RWPE2 (cell line): ENCODE data around the gene ANXA2.

Experiments
- ATAC-seq: fragments of 200-7000 bp; cut with Tn5 transposase; 3 replicates; pipeline ENCODE4 v1.9.1; 2021; ENCODE audit warnings: low read depth
- DNase-seq: peaks from one replicate; pipeline ENCODE4 v3.0.0-alpha.2; 2020; ENCODE audit warnings: low spot score
- H3K27ac ChIP-seq: fragments of 450-650 bp; 2 replicates; pipeline ENCODE4 v1.5.1; 2017; ENCODE audit warnings: mild to moderate bottlenecking; ENCODE audit not compliant: poor library complexity, severe bottlenecking
- H3K27me3 ChIP-seq: fragments of 250-450 bp; sonication (Bioruptor Pico); 2 replicates; pipeline ENCODE4 v1.5.1; 2021; ENCODE audit warnings: mild to moderate bottlenecking, moderate library complexity; ENCODE audit not compliant: insufficient read depth, poor library complexity, severe bottlenecking
- H3K36me3 ChIP-seq: fragments of 250-450 bp; sonication (Bioruptor Pico); 2 replicates; pipeline ENCODE4 v1.5.1; 2020; ENCODE audit warnings: low read depth, mild to moderate bottlenecking, moderate library complexity
- H3K4me1 ChIP-seq: fragments of 250-450 bp; sonication (Bioruptor Pico); 2 replicates; pipeline ENCODE4 v1.5.1; 2021; ENCODE audit warnings: mild to moderate bottlenecking, moderate library complexity; ENCODE audit not compliant: insufficient read depth, poor library complexity, severe bottlenecking
- H3K4me3 ChIP-seq: fragments of 250-450 bp; sonication (Bioruptor Pico); 2 replicates; pipeline ENCODE4 v1.5.1; 2021; ENCODE audit warnings: mild to moderate bottlenecking, moderate library complexity; ENCODE audit not compliant: severe bottlenecking
- H3K9me3 ChIP-seq: fragments of 250-450 bp; sonication (Bioruptor Pico); 2 replicates; pipeline ENCODE4 v1.5.1; 2021; ENCODE audit warnings: mild to moderate bottlenecking, moderate library complexity; ENCODE audit not compliant: severe bottlenecking
- CTCF ChIP-seq: fragments of 450-650 bp; IDR thresholded peaks from one replicate; pipeline ENCODE4 v1.5.1; 2017; ENCODE audit warnings: mild to moderate bottlenecking, moderate library complexity; ENCODE audit not compliant: poor library complexity, severe bottlenecking

The ANXA2 gene

GRCh38 chr15:60390231-60390630 lies 7.6 kb downstream of the ANXA2 start:
- Histone ChIP-seq H3K4me3 (peak overlapping the region; percentile 8), H3K27ac (peak overlapping the region; percentile 99), H3K9me3 (no peaks in the 10 kb centered on the region), H3K4me1 (peaks cover 85% of the 10 kb centered on the region), H3K36me3 (peaks cover 96% of the 10 kb centered on the region), H3K27me3 (no peaks in the 10 kb centered on the region)
- DNase-seq (no peak), ATAC-seq (no peak)
- no peak for TF ChIP-seq CTCF

- no peaks in the 10 kb centered on the region for H3K27me3 ChIP-seq
- no peak overlapping the region for H3K4me3 ChIP-seq
- peaks cover 89% of the 10 kb centered on the region for H3K4me1 ChIP-seq
- DNase-seq (no peak), ATAC-seq (no peak)
- TF ChIP-seq CTCF: no peak
- peaks cover 96% of the 10 kb centered on the region for H3K36me3 ChIP-seq
- H3K9me3 ChIP-seq: no peaks in the 10 kb centered on the region
- H3K27ac ChIP-seq: peak overlapping the region; percentile 99
These were observed 8.3 kb downstream of the ANXA2 start for GRCh38 chr15:60389261-60390077.

DNA sequence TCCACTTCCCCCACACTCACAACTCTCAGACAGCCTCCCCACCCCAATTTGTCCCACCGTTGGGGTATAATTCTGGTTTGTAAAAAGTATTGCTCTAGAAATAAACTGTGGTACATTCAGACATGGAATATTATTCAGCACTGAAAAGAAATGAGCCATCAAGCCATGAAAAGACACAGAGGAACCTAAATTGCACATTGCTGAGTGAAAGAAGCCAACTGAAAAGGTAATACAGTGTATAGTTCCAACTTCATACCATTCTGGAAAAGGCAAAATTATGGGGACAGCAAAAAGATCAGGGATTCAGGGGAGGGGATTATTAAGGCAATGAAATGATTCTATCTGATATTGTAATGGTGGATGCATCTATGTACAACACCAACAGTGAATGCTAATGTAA lies 10.5 kb downstream of the ANXA2 start:
- ATAC-seq (no peak), DNase-seq (no peak)
- TF ChIP-seq CTCF: no peak
- no peak overlapping the region for H3K4me3 ChIP-seq
- peaks cover 100% of the 10 kb centered on the region for H3K36me3 ChIP-seq
- H3K27ac ChIP-seq: peak overlapping the region; percentile 99
- H3K4me1 ChIP-seq: peaks cover 96% of the 10 kb centered on the region
- no peaks in the 10 kb centered on the region for H3K27me3 ChIP-seq
- no peaks in the 10 kb centered on the region for H3K9me3 ChIP-seq

DNA sequence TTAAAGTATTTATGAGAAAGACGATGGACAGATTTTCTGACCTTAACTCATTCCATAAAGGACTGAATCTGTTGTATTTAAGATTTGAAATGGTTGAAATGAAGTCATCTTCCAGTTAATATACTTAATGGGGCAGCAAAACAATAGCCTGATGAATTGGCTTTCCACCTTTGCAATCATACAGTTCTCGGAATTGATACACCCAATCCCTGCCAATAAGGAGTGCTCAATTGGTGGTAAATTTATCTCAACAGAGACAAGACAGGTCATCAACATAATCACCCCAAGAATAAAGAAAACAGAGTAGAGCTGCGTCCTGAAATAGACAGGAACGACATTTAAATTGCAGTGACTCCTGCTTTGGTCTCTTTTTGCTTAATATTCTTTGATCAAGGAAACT lies 11.2 kb downstream of the ANXA2 start:
- H3K4me1 ChIP-seq: peaks cover 96% of the 10 kb centered on the region
- peak overlapping the region; percentile 99 for H3K27ac ChIP-seq
- no peak for ATAC-seq
- no peaks in the 10 kb centered on the region for H3K27me3 ChIP-seq
- H3K4me3 ChIP-seq: no peak overlapping the region
- no peaks in the 10 kb centered on the region for H3K9me3 ChIP-seq
- peaks cover 100% of the 10 kb centered on the region for H3K36me3 ChIP-seq
- TF ChIP-seq CTCF: no peak
- DNase-seq: no peak
